ENCODE data around the gene CBX8.

GRCh38 chr17:79834565-79835469 lies 37.9 kb upstream of the CBX8 start:
- TF ChIP-seq CTCF (IDR thresholded peaks at IDR 0.05) = no peak
- TF ChIP-seq POLR2A (IDR thresholded peaks at IDR 0.05) = no peak

Measured in lower leg skin (tissue), 3 donors.